SK-N-SH (cell line): Measurements from ENCODE around the gene MEGF6. TPM values are rescaled to one million over a fixed set of nuclear protein-coding genes. Genes with fewer than 3 reads are reported as not detected.

ENCODE experiments used
- CTCF ChIA-PET: fragments of 300-600, 350-600 bp; formaldehyde crosslinking; extraction: SDS; loops from one replicate; lab custom pipeline; 2021; lab: Yijun Ruan, JAX
- POLR2A ChIA-PET: fragments of 350-600 bp; sonication (Branson Sonifier 250); formaldehyde crosslinking; extraction: SDS; loops from one replicate; lab custom pipeline; 2020; ENCODE audit warnings: antibody characterized with exemption, inconsistent platforms; lab: Yijun Ruan, JAX
- DNase-seq: peaks from one replicate; pipeline ENCODE4 v3.0.0; 2012
- H2AFZ ChIP-seq: fragments of 200-600 bp; sonication (generic); 2 replicates; pipeline ENCODE4 v1.8.1; 2016; ENCODE audit warnings: antibody characterized with exemption, mild to moderate bottlenecking, low read depth
- H3F3A ChIP-seq: fragments of 200-600 bp; sonication (generic); replicated peaks from 2 replicates; pipeline ENCODE3; 2016; ENCODE audit warnings: antibody characterized with exemption, mild to moderate bottlenecking; ENCODE audit not compliant: insufficient read depth
- H3K27ac ChIP-seq, 2 experiments: fragments of 200-500 bp in 1 of 2; fragments of 200-600 bp in 1 of 2; sonication (Bioruptor generic) in 1 of 2; sonication (generic), shearing (Covaris generic) in 1 of 2; 2 replicates each; pipeline versions ENCODE4 v1.5.1 to v1.6.1; 2014 to 2016; ENCODE audit warnings: low read depth in 2 of 2, inconsistent platforms in 1 of 2, low read length in 1 of 2, mild to moderate bottlenecking in 1 of 2, mixed read lengths in 1 of 2
- H3K27me3 ChIP-seq: fragments of 200-600 bp; sonication (generic), shearing (Covaris generic); 2 replicates; pipeline ENCODE4 v1.6.1; 2016; ENCODE audit warnings: mixed run types; ENCODE audit not compliant: insufficient read depth
- H3K36me3 ChIP-seq, 2 experiments: fragments of 200-500 bp in 1 of 2; fragments of 200-600 bp in 1 of 2; sonication (Bioruptor generic) in 1 of 2; sonication (generic) in 1 of 2; replicated peaks in 1 of 2; 2 replicates each; pipeline versions ENCODE3 to v1.5.1; 2014 to 2016; ENCODE audit warnings: low read length in 1 of 2, mild to moderate bottlenecking in 1 of 2; ENCODE audit not compliant: insufficient read depth in 2 of 2, control insufficient read depth in 1 of 2
- H3K4me1 ChIP-seq, 2 experiments: fragments of 200-500 bp in 1 of 2; fragments of 200-600 bp in 1 of 2; sonication (Bioruptor generic) in 1 of 2; sonication (generic), shearing (Covaris generic) in 1 of 2; 2 replicates each; pipeline versions ENCODE4 v1.5.1 to v1.6.1; 2014 to 2016; ENCODE audit warnings: low read depth in 1 of 2, low read length in 1 of 2, mixed run types in 1 of 2; ENCODE audit not compliant: insufficient read depth in 2 of 2, control insufficient read depth in 1 of 2
- H3K4me2 ChIP-seq: fragments of 200-600 bp; sonication (generic), shearing (Covaris generic); 2 replicates; pipeline ENCODE4 v1.6.1; 2017; ENCODE audit warnings: mixed run types
- H3K4me3 ChIP-seq, 2 experiments: fragments of 200-500 bp in 1 of 2; fragments of 200-600 bp in 1 of 2; sonication (Bioruptor generic) in 1 of 2; sonication (generic), shearing (Covaris generic) in 1 of 2; 2 replicates each; pipeline versions ENCODE4 v1.5.1 to v1.8.1; 2014 to 2016; ENCODE audit warnings: low read depth in 2 of 2, inconsistent platforms in 1 of 2, low read length in 1 of 2, mild to moderate bottlenecking in 1 of 2, mixed read lengths in 1 of 2, moderate library complexity in 1 of 2
- H3K79me2 ChIP-seq: fragments of 200-600 bp; sonication (generic); 2 replicates; pipeline ENCODE4 v1.8.1; 2017; ENCODE audit warnings: mild to moderate bottlenecking; ENCODE audit not compliant: insufficient read depth
- H3K9ac ChIP-seq: fragments of 200-600 bp; sonication (generic); 2 replicates; pipeline ENCODE4 v1.6.1; 2017; ENCODE audit warnings: mixed run types
- H3K9me2 ChIP-seq: fragments of 200-600 bp; sonication (generic); 2 replicates; pipeline ENCODE4 v1.6.1; 2017; ENCODE audit warnings: mixed run types
- H3K9me3 ChIP-seq: fragments of 200-600 bp; sonication (generic); 2 replicates; pipeline ENCODE4 v1.6.1; 2017; ENCODE audit warnings: mixed run types, mild to moderate bottlenecking, moderate library complexity
- H4K20me1 ChIP-seq: fragments of 200-600 bp; sonication (generic); 2 replicates; pipeline ENCODE4 v1.6.1; 2017; ENCODE audit warnings: mild to moderate bottlenecking, mixed run types; ENCODE audit not compliant: insufficient read depth
- CHD2 ChIP-seq: fragments of 150-350 bp; IDR thresholded peaks from 2 replicates; pipeline ENCODE4 v1.6.1; 2018; ENCODE audit warnings: low read length; ENCODE audit not compliant: partially characterized antibody
- CTCF ChIP-seq: fragments of 200-600 bp; sonication (generic); IDR thresholded peaks from 2 replicates; pipeline ENCODE4 v1.6.1; 2017; ENCODE audit warnings: antibody characterized with exemption, mild to moderate bottlenecking, moderate library complexity
- ELF1 ChIP-seq: IDR thresholded peaks from 2 replicates; pipeline ENCODE4 v1.4.0; 2012
- EP300 ChIP-seq, 2 experiments: IDR thresholded peaks; 2 replicates each; pipeline versions ENCODE4 v1.4.0 to v1.6.1; 2012; ENCODE audit warnings: borderline replicate concordance in 1 of 2, low read depth in 1 of 2, low read length in 1 of 2
- EZH2phosphoT487 ChIP-seq: fragments of 200-600 bp; sonication (generic); IDR thresholded peaks from 2 replicates; pipeline ENCODE4 v1.6.1; 2017; ENCODE audit warnings: low read depth, mixed run types, mild to moderate bottlenecking, antibody characterized with exemption, moderate library complexity, borderline replicate concordance
- FOSL2 ChIP-seq: IDR thresholded peaks from 2 replicates; pipeline ENCODE4 v1.4.0; 2012; ENCODE audit warnings: low read depth, mild to moderate bottlenecking, moderate library complexity, borderline replicate concordance
- GABPA ChIP-seq: IDR thresholded peaks from 2 replicates; pipeline ENCODE4 v1.4.0; 2012; ENCODE audit warnings: low read depth, mild to moderate bottlenecking
- IRF3 ChIP-seq: fragments of 150-350 bp; IDR thresholded peaks from 2 replicates; pipeline ENCODE4 v1.6.1; 2016; ENCODE audit warnings: mild to moderate bottlenecking, low read depth, low read length
- MEF2A ChIP-seq: IDR thresholded peaks from 2 replicates; pipeline ENCODE4 v1.4.0; 2012; ENCODE audit warnings: low read depth, borderline replicate concordance
- MXI1 ChIP-seq: IDR thresholded peaks from 2 replicates; pipeline ENCODE4 v1.6.1; 2012; ENCODE audit warnings: mild to moderate bottlenecking, low read depth, low read length, improper control_type of control experiment
- NRF1 ChIP-seq: IDR thresholded peaks from 2 replicates; pipeline ENCODE4 v1.6.1; 2012; ENCODE audit warnings: low read depth, mild to moderate bottlenecking, low read length
- RAD21 ChIP-seq: IDR thresholded peaks from 2 replicates; pipeline ENCODE4 v1.6.1; 2012; ENCODE audit warnings: mild to moderate bottlenecking, low read length
- REST ChIP-seq: IDR thresholded peaks from 2 replicates; pipeline ENCODE4 v1.6.1; 2012; ENCODE audit warnings: mild to moderate bottlenecking, low read depth, low read length, moderate library complexity
- YY1 ChIP-seq: IDR thresholded peaks from 2 replicates; pipeline ENCODE4 v1.4.0; 2012; ENCODE audit warnings: low read depth, mild to moderate bottlenecking
- WGBS: methylation state at CpG from one replicate; pipeline ENCODE4 v1.1.6; 2017; ENCODE audit warnings: low lambda C conversion rate; 5-methylcytosine and 5-hydroxymethylcytosine counted together
- polyA plus RNA-seq, 3 experiments: library from polyadenylated mRNA; depleted of rRNA; stranded (reverse); fragments of >200 nt; gene quantifications; 2 replicates each; pipeline ENCODE4 v1.2.3, GENCODE V29; 2012

Gene MEGF6
- polyA plus RNA-seq, 1 of the 3 experiments (the other 2 are of a cell fraction), result 7.6 TPM

GRCh38 chr1:3551290-3551678 is 60.0 kb downstream of the MEGF6 start:
- TF ChIP-seq RAD21 (no peak), CHD2 (peak; percentile 28), YY1 (no peak), MXI1 (peak; percentile 71; the same call in 1 of the 2 replicates)
- CTCF ChIA-PET, result interaction anchor here (0.6 to 10.4 kb wide), 14 partner anchors 8 to 98 kb away, joined by 3 to 78 read pairs (median 5); no protein-coding TSS in a partner anchor
- peaks cover 0 to 64% of the 10 kb centered on the region in 2 experiments; a peak in 1 of 4 replicates for H3K4me1 ChIP-seq
- H3K79me2 ChIP-seq, result no peaks in the 10 kb centered on the region
- 93% methylated on average over 2 of the region's 5 CpGs for WGBS
- peak overlapping the region in 1 of 2 experiments; percentile 68; a peak in 1 of 4 replicates for H3K27ac ChIP-seq
- no peaks in the 10 kb centered on the region for H3K27me3 ChIP-seq
- no peaks in the 10 kb centered on the region for H4K20me1 ChIP-seq
- H3F3A ChIP-seq, result no peaks in the 10 kb centered on the region
- no peak overlapping the region for H3K4me3 ChIP-seq
- peak; percentile 87 for DNase-seq
- no peak overlapping the region for H2AFZ ChIP-seq
- H3K9me2 ChIP-seq, result no peaks in the 10 kb centered on the region
- no peak overlapping the region for H3K4me2 ChIP-seq
- POLR2A ChIA-PET, result interaction anchor here (0.6 kb wide), 1 partner anchor 101 kb away, joined by 3 read pairs; the partner anchor contains the start of gene TP73
- H3K9ac ChIP-seq, result no peak overlapping the region
- no peaks in the 10 kb centered on the region for H3K36me3 ChIP-seq
- no peaks in the 10 kb centered on the region for H3K9me3 ChIP-seq

GRCh38 chr1:3550511-3551289 is 60.6 kb downstream of the MEGF6 start:
- Histone ChIP-seq H3K4me3 (no peak overlapping the region), H2AFZ (no peak overlapping the region), H3K9me3 (no peaks in the 10 kb centered on the region), H3K9me2 (no peaks in the 10 kb centered on the region), H3K27me3 (no peaks in the 10 kb centered on the region), H3K36me3 (no peaks in the 10 kb centered on the region), H3F3A (no peaks in the 10 kb centered on the region), H3K27ac (peak overlapping the region in 1 of 2 experiments; percentile 68; a peak in 1 of 4 replicates), H3K4me2 (no peak overlapping the region), H3K79me2 (no peaks in the 10 kb centered on the region), H4K20me1 (no peaks in the 10 kb centered on the region), H3K9ac (no peak overlapping the region), H3K4me1 (peaks cover 0 to 70% of the 10 kb centered on the region in 2 experiments; a peak in 1 of 4 replicates)
- POLR2A ChIA-PET, result interaction anchor here (0.6 kb wide), 2 partner anchors 16 to 102 kb away, joined by 3 read pairs; partner anchors contain the start of gene TP73
- TF ChIP-seq MEF2A (no peak), FOSL2 (no peak), GABPA (no peak), YY1 (no peak), RAD21 (no peak), NRF1 (no peak), ELF1 (no peak), CTCF (no peak), IRF3 (no peak), EP300 (IDR thresholded peaks at IDR 0.05; ENCODE audit: borderline replicate concordance in 1 of 2, low read depth in 1 of 2, low read length in 1 of 2) (no peak), EZH2phosphoT487 (no peak), REST (no peak)
- WGBS, result 61% methylated on average over 8 of the region's 27 CpGs
- peak; percentile 77 for DNase-seq
- CTCF ChIA-PET, result interaction anchor here (0.6 to 10.4 kb wide), 15 partner anchors 9 to 98 kb away, joined by 3 to 78 read pairs (median 5); no protein-coding TSS in a partner anchor
